Panc1 (cell line): Measurements from ENCODE around the gene CFAP20DC.

Source experiments
- POLR2AphosphoS5 ChIP-seq: IDR thresholded peaks from 2 replicates; pipeline ENCODE4 v1.6.1; 2012; ENCODE audit warnings: mild to moderate bottlenecking, low read depth, low read length, moderate library complexity
- SIN3A ChIP-seq: IDR thresholded peaks from 2 replicates; pipeline ENCODE4 v1.6.1; 2012; ENCODE audit warnings: low read depth, mild to moderate bottlenecking, low read length, moderate library complexity, borderline replicate concordance; ENCODE audit not compliant: insufficient read depth
- TF ChIP-seq, protein P1 (sequence below): fragments of 450-650 bp; IDR thresholded peaks from 2 replicates; pipeline ENCODE4 v1.5.1; 2017; ENCODE audit warnings: mild to moderate bottlenecking
- TF ChIP-seq, protein P2 (sequence below), 2 experiments: IDR thresholded peaks; 2 replicates each; pipeline ENCODE4 v1.6.1; 2011 to 2012; ENCODE audit warnings: low read depth in 2 of 2, control low read depth in 1 of 2, low read length in 1 of 2, mild to moderate bottlenecking in 1 of 2, moderate library complexity in 1 of 2; ENCODE audit not compliant: insufficient read depth in 1 of 2

DNA sequence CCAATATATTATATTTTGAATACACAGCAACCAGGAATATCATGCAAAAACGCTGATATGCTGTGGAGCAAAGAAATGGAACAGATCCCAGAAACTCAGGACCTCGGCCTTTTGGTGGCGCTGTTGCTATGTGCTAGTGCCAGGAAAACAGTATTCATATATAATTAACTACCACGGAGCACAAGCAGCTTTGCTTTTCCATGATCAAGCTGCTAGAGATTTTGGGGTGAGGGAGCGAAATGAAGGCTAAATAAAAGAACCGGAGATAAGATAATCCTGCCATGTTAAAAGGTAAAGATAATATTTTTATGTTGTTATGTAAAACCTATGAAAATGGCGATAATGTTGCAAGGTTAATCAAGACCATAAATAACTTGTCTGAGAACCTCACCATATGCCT lies 225.5 kb downstream of the CFAP20DC start:
- TF ChIP-seq, protein P1, sequence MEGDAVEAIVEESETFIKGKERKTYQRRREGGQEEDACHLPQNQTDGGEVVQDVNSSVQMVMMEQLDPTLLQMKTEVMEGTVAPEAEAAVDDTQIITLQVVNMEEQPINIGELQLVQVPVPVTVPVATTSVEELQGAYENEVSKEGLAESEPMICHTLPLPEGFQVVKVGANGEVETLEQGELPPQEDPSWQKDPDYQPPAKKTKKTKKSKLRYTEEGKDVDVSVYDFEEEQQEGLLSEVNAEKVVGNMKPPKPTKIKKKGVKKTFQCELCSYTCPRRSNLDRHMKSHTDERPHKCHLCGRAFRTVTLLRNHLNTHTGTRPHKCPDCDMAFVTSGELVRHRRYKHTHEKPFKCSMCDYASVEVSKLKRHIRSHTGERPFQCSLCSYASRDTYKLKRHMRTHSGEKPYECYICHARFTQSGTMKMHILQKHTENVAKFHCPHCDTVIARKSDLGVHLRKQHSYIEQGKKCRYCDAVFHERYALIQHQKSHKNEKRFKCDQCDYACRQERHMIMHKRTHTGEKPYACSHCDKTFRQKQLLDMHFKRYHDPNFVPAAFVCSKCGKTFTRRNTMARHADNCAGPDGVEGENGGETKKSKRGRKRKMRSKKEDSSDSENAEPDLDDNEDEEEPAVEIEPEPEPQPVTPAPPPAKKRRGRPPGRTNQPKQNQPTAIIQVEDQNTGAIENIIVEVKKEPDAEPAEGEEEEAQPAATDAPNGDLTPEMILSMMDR = peak; percentile 68
- TF ChIP-seq POLR2AphosphoS5 (no peak), SIN3A (no peak)
- TF ChIP-seq, protein P2, sequence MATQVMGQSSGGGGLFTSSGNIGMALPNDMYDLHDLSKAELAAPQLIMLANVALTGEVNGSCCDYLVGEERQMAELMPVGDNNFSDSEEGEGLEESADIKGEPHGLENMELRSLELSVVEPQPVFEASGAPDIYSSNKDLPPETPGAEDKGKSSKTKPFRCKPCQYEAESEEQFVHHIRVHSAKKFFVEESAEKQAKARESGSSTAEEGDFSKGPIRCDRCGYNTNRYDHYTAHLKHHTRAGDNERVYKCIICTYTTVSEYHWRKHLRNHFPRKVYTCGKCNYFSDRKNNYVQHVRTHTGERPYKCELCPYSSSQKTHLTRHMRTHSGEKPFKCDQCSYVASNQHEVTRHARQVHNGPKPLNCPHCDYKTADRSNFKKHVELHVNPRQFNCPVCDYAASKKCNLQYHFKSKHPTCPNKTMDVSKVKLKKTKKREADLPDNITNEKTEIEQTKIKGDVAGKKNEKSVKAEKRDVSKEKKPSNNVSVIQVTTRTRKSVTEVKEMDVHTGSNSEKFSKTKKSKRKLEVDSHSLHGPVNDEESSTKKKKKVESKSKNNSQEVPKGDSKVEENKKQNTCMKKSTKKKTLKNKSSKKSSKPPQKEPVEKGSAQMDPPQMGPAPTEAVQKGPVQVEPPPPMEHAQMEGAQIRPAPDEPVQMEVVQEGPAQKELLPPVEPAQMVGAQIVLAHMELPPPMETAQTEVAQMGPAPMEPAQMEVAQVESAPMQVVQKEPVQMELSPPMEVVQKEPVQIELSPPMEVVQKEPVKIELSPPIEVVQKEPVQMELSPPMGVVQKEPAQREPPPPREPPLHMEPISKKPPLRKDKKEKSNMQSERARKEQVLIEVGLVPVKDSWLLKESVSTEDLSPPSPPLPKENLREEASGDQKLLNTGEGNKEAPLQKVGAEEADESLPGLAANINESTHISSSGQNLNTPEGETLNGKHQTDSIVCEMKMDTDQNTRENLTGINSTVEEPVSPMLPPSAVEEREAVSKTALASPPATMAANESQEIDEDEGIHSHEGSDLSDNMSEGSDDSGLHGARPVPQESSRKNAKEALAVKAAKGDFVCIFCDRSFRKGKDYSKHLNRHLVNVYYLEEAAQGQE (IDR thresholded peaks at IDR 0.05; ENCODE audit: insufficient read depth in 1 of 2, low read depth in 2 of 2, low read length in 1 of 2) = no peak
